OCI-LY1 (cell line): Measurements from ENCODE around the gene TTC12.

Source experiments
- H2AFZ ChIP-seq: fragments of 200-600 bp; sonication (generic), shearing (Covaris generic); 2 replicates; pipeline ENCODE4 v1.6.0; 2014; ENCODE audit warnings: antibody characterized with exemption, mild to moderate bottlenecking, low read length
- H3F3A ChIP-seq: fragments of 200-600 bp; sonication (generic), shearing (Covaris generic); 2 replicates; pipeline ENCODE4 v1.6.0; 2014; ENCODE audit warnings: mild to moderate bottlenecking, antibody characterized with exemption, low read length, moderate library complexity; ENCODE audit not compliant: insufficient read depth
- H3K27ac ChIP-seq: fragments of 200-600 bp; sonication (generic); 2 replicates; pipeline ENCODE4 v1.5.1; 2014; ENCODE audit warnings: low read length, mixed run types, mild to moderate bottlenecking, low read depth; ENCODE audit not compliant: poor library complexity, severe bottlenecking
- H3K27me3 ChIP-seq: fragments of 200-600 bp; sonication (generic); 2 replicates; pipeline ENCODE4 v1.6.0; 2014; ENCODE audit warnings: antibody characterized with exemption, mild to moderate bottlenecking, low read length, moderate library complexity; ENCODE audit not compliant: insufficient read depth
- H3K36me3 ChIP-seq: fragments of 200-600 bp; sonication (generic); 2 replicates; pipeline ENCODE4 v1.6.1; 2014; ENCODE audit warnings: mild to moderate bottlenecking, antibody characterized with exemption, low read length, moderate library complexity, mixed read lengths; ENCODE audit not compliant: insufficient read depth
- H3K4me1 ChIP-seq: fragments of 200-600 bp; sonication (generic); 2 replicates; pipeline ENCODE4 v1.5.1; 2014; ENCODE audit warnings: mild to moderate bottlenecking, low read length, moderate library complexity; ENCODE audit not compliant: insufficient read depth, severe bottlenecking
- H3K4me2 ChIP-seq: fragments of 200-600 bp; sonication (generic), shearing (Covaris generic); 2 replicates; pipeline ENCODE4 v1.6.1; 2014; ENCODE audit warnings: low read length
- H3K4me3 ChIP-seq: fragments of 200-600 bp; sonication (generic); 2 replicates; pipeline ENCODE4 v1.5.1; 2014; ENCODE audit warnings: low read length, low read depth, mild to moderate bottlenecking, mixed read lengths; ENCODE audit not compliant: poor library complexity, severe bottlenecking
- H3K79me2 ChIP-seq: fragments of 200-600 bp; shearing (Covaris generic); 2 replicates; pipeline ENCODE4 v1.6.1; 2016; ENCODE audit warnings: mixed run types, low read length, mixed read lengths; ENCODE audit not compliant: insufficient read depth
- H3K9ac ChIP-seq: fragments of 200-600 bp; sonication (generic), shearing (Covaris generic); 2 replicates; pipeline ENCODE4 v1.6.1; 2014; ENCODE audit warnings: mild to moderate bottlenecking, low read length, mixed read lengths
- H3K9me2 ChIP-seq: fragments of 200-600 bp; sonication (generic), shearing (Covaris generic); 2 replicates; pipeline ENCODE4 v1.6.1; 2014; ENCODE audit warnings: low read depth, mild to moderate bottlenecking, low read length, mixed read lengths
- H3K9me3 ChIP-seq: fragments of 200-600 bp; shearing (Covaris generic); 2 replicates; pipeline ENCODE4 v1.6.1; 2014; ENCODE audit warnings: low read length, mixed read lengths
- H4K20me1 ChIP-seq: fragments of 200-600 bp; sonication (generic), shearing (Covaris generic); 2 replicates; pipeline ENCODE4 v1.6.0; 2016; ENCODE audit warnings: mild to moderate bottlenecking, low read length; ENCODE audit not compliant: insufficient read depth
- CTCF ChIP-seq: fragments of 200-600 bp; sonication (generic), shearing (Covaris generic); IDR thresholded peaks from 2 replicates; pipeline ENCODE4 v1.5.1; 2017; ENCODE audit warnings: mild to moderate bottlenecking, antibody characterized with exemption, low read length, moderate library complexity, mixed read lengths
- EZH2 ChIP-seq: fragments of 200-600 bp; sonication (generic), shearing (Covaris generic); IDR thresholded peaks from 2 replicates; pipeline ENCODE4 v1.8.0; 2017; ENCODE audit warnings: borderline replicate concordance, mixed run types, mild to moderate bottlenecking, antibody characterized with exemption, low read length, moderate library complexity, mixed read lengths

Gene TTC12

DNA sequence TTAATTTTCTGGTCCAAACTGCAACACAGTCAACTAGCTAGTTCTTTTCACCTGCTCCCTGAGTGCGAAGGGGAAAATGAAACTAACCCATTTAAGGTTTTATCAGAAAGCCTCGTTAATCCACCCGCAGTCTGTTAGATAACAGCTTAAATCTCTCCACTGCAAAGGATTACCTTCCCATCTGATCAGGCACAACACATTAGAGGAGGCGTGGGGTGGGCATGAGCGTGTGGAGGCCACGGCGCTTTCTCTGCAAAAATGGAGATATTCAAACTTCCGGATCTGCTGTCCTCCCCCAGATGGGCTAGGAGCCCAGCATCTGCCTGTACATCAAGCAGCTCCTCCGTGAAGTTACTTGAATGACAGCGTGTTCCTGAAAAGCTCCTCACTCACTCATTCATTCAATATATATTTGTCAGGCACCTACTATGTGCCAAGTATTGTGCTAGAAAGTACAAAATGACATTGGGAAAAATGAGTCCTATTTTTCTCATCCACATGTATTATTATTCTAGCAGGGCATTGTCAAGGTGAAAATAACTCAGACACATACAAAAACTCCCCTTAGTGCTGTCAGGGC lies 59.7 kb downstream of the TTC12 start:
- Histone ChIP-seq H2AFZ (no peak overlapping the region), H3K36me3 (no peaks in the 10 kb centered on the region), H3K4me2 (no peak overlapping the region), H4K20me1 (no peaks in the 10 kb centered on the region), H3K4me3 (no peak overlapping the region), H3K4me1 (no peaks in the 10 kb centered on the region), H3K27me3 (no peaks in the 10 kb centered on the region), H3K9ac (no peak overlapping the region), H3K9me3 (no peaks in the 10 kb centered on the region), H3K79me2 (no peaks in the 10 kb centered on the region), H3F3A (no peaks in the 10 kb centered on the region), H3K9me2 (no peaks in the 10 kb centered on the region), H3K27ac (no peak overlapping the region)
- TF ChIP-seq CTCF (no peak), EZH2 (no peak)

DNA sequence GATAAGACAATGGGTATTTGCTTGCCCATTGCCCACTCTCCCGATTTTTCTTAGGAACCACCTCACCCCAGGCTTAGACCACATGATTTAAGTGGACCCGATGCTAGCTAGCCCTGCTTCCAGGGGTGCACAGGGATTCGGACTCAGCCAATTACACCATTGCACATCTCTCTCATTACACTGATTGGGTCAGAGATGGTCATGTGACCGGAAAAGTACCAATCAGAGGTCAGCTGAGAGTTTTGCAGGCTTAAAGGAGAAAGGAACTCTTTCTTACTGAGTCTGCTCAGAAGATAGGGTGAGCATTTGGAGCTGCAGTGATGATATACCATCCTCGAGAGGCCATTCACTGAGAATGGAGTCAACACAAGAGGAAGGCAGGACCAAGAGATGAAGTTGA lies 61.0 kb downstream of the TTC12 start:
- H2AFZ ChIP-seq, result no peak overlapping the region
- H3K9me3 ChIP-seq, result no peaks in the 10 kb centered on the region
- no peaks in the 10 kb centered on the region for H3K27me3 ChIP-seq
- no peaks in the 10 kb centered on the region for H3K36me3 ChIP-seq
- H3K9me2 ChIP-seq, result no peaks in the 10 kb centered on the region
- H4K20me1 ChIP-seq, result no peaks in the 10 kb centered on the region
- H3F3A ChIP-seq, result no peaks in the 10 kb centered on the region
- H3K9ac ChIP-seq, result no peak overlapping the region
- TF ChIP-seq CTCF (no peak), EZH2 (no peak)
- no peak overlapping the region for H3K27ac ChIP-seq
- H3K4me2 ChIP-seq, result no peak overlapping the region
- H3K4me1 ChIP-seq, result no peaks in the 10 kb centered on the region
- H3K79me2 ChIP-seq, result no peaks in the 10 kb centered on the region
- no peak overlapping the region for H3K4me3 ChIP-seq

DNA sequence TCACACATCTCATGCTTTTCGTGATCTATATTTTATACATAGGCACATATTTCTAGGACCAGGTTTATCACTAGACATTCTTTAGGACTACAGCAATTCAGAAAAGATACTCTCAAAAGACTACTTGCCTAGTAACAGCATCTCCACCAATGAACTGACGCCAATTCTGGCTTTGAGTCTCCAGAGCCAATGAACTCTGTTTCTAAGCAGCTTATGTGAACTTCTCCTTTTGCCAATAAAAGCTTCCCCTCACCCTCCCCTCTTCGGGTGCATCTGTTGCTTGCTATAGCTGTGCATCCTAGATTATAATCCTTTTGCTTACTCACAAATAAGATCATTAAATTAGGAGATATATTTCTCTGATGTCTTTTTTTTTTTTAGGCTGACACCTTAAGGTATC lies 61.8 kb downstream of the TTC12 start:
- Histone ChIP-seq H3K27ac (no peak overlapping the region), H3K9me2 (no peaks in the 10 kb centered on the region), H3K4me1 (no peaks in the 10 kb centered on the region), H3K36me3 (no peaks in the 10 kb centered on the region), H2AFZ (no peak overlapping the region), H3K27me3 (no peaks in the 10 kb centered on the region), H4K20me1 (no peaks in the 10 kb centered on the region), H3K4me3 (no peak overlapping the region), H3K4me2 (no peak overlapping the region), H3K9ac (no peak overlapping the region), H3F3A (no peaks in the 10 kb centered on the region), H3K9me3 (no peaks in the 10 kb centered on the region), H3K79me2 (no peaks in the 10 kb centered on the region)
- no peak for TF ChIP-seq CTCF
- no peak for TF ChIP-seq EZH2
